A549 treated with Hydrocortisone at 1 μM for 4 hours (cell line): ENCODE measurements around the gene HEATR5B. TPM values are rescaled to one million over a fixed set of nuclear protein-coding genes. Genes with fewer than 3 reads are reported as not detected.

Experiments used
- total RNA-seq: library from RNA; stranded (reverse); fragments of 200-300 nt; extraction: Qiagen RNA extraction; gene quantifications from 5 replicates; pipeline ENCODE4 v1.2.3, GENCODE V29; 2022

HEATR5B gene
- total RNA-seq = 5.6 to 9.0 TPM (median 7.2 TPM) in 5 replicates

GRCh38 chr2:37083873-37084794 lies at the start of gene HEATR5B, which contains the start of gene GPATCH11:
HEATR5B (minus strand) TSS chr2:37084372; CDS start chr2:37083414, 958 bp downstream.
GPATCH11 (plus strand) TSS chr2:37084518; CDS start chr2:37088382, 3,864 bp downstream.

GRCh38 chr2:36966370-36967235 lies 117.6 kb downstream of the HEATR5B start, which contains the start of gene STRN:
STRN (minus strand) TSS chr2:36966536; CDS start chr2:36966463, 73 bp downstream.

Other genes with a start within 250 kb of the HEATR5B start
- 10.9 to 18.1 TPM (median 16.5 TPM) in 5 replicates for gene STRN, start 117.8 kb downstream of the HEATR5B start, total RNA-seq
- 8.5 to 12.8 TPM (median 8.8 TPM) in 5 replicates for gene GPATCH11, start 146 bp upstream of the HEATR5B start, total RNA-seq
- gene EIF2AK2, start 72.6 kb upstream of the HEATR5B start, total RNA-seq = 16.7 to 34.6 TPM (median 22.1 TPM) in 5 replicates
- not detected in 5 replicates for gene SULT6B1, start 104.3 kb upstream of the HEATR5B start, total RNA-seq
- gene CEBPZOS, start 112.1 kb upstream of the HEATR5B start, total RNA-seq = 39.8 to 42.6 TPM (median 41.6 TPM) in 5 replicates
- 63.0 to 86.2 TPM (median 70.9 TPM) in 5 replicates for gene CEBPZ, start 147.2 kb upstream of the HEATR5B start, total RNA-seq
- gene NDUFAF7, start 147.3 kb upstream of the HEATR5B start, total RNA-seq = 18.3 to 20.2 TPM (median 20.0 TPM) in 5 replicates
- 8.7 to 17.6 TPM (median 13.2 TPM) in 5 replicates for gene PRKD3, start 240.5 kb upstream of the HEATR5B start, total RNA-seq